ENCODE measurements around the gene SYT12.

- no peak for TF ChIP-seq CTCF (IDR thresholded peaks at IDR 0.05)
- no peak for TF ChIP-seq POLR2A (IDR thresholded peaks at IDR 0.05)
Observed at GRCh38 chr11:67076202-67076601, 53.3 kb downstream of the SYT12 start.

Data from Peyer's patch (tissue), 4 donors.